H9 (cell line): ENCODE measurements around the gene TNNT2. TPM values are rescaled to one million over a fixed set of nuclear protein-coding genes. Genes with fewer than 3 reads are reported as not detected.

Source experiments
- DNase-seq: peaks from one replicate; pipeline ENCODE4 v3.0.0-alpha.2; 2017
- H2AFZ ChIP-seq: one replicate; pipeline ENCODE4 v1.6.1; 2013; ENCODE audit warnings: mild to moderate bottlenecking, low read length, control low read depth, moderate library complexity
- H2AK5ac ChIP-seq: 2 replicates; pipeline ENCODE4 v1.6.1; 2013; ENCODE audit warnings: low read length, control low read depth, mixed read lengths; ENCODE audit not compliant: insufficient read length
- H2BK120ac ChIP-seq: one replicate; pipeline ENCODE4 v1.6.1; 2013; ENCODE audit warnings: low read depth, mild to moderate bottlenecking, low read length, control low read depth, inconsistent platforms; ENCODE audit not compliant: poor library complexity, severe bottlenecking
- H2BK12ac ChIP-seq: 2 replicates; pipeline ENCODE4 v1.6.1; 2013; ENCODE audit warnings: low read length, control low read depth, mixed read lengths, low read depth; ENCODE audit not compliant: insufficient read length
- H2BK15ac ChIP-seq: 2 replicates; pipeline ENCODE4 v1.6.1; 2013; ENCODE audit warnings: low read depth, low read length, control low read depth
- H2BK20ac ChIP-seq: one replicate; pipeline ENCODE4 v1.6.1; 2013; ENCODE audit warnings: low read depth, mild to moderate bottlenecking, low read length, control low read depth, inconsistent platforms; ENCODE audit not compliant: poor library complexity, severe bottlenecking
- H2BK5ac ChIP-seq: 2 replicates; pipeline ENCODE4 v1.6.1; 2013; ENCODE audit warnings: low read length, control low read depth, mixed read lengths; ENCODE audit not compliant: insufficient read length
- H3K14ac ChIP-seq: 2 replicates; pipeline ENCODE4 v1.6.1; 2013; ENCODE audit warnings: low read length, control low read depth; ENCODE audit not compliant: insufficient read depth
- H3K18ac ChIP-seq: 2 replicates; pipeline ENCODE4 v1.6.1; 2013; ENCODE audit warnings: low read depth, mild to moderate bottlenecking, mixed read lengths, low read length, control low read depth; ENCODE audit not compliant: insufficient read length
- H3K23ac ChIP-seq: 2 replicates; pipeline ENCODE4 v1.6.1; 2013; ENCODE audit warnings: low read length, control low read depth, mixed read lengths, low read depth; ENCODE audit not compliant: insufficient read length
- H3K23me2 ChIP-seq: 2 replicates; pipeline ENCODE4 v1.6.1; 2013; ENCODE audit warnings: low read depth, mild to moderate bottlenecking, mixed read lengths, low read length, control low read depth; ENCODE audit not compliant: insufficient read length, poor library complexity, severe bottlenecking
- H3K27ac ChIP-seq: 2 replicates; pipeline ENCODE4 v1.5.1; 2013; ENCODE audit warnings: low read length, control low read depth, mixed read lengths, low read depth; ENCODE audit not compliant: insufficient read length
- H3K27me3 ChIP-seq: 2 replicates; pipeline ENCODE4 v1.6.1; 2013; ENCODE audit warnings: low read length, control low read depth, inconsistent platforms; ENCODE audit not compliant: insufficient read depth
- H3K4ac ChIP-seq: 2 replicates; pipeline ENCODE4 v1.6.1; 2013; ENCODE audit warnings: low read depth, mild to moderate bottlenecking, control low read depth, inconsistent platforms, low read length, moderate library complexity
- H3K4me1 ChIP-seq: 2 replicates; pipeline ENCODE4 v1.6.1; 2013; ENCODE audit warnings: low read length, control low read depth, inconsistent platforms; ENCODE audit not compliant: insufficient read depth
- H3K4me2 ChIP-seq: 2 replicates; pipeline ENCODE4 v1.6.1; 2013; ENCODE audit warnings: low read length, control low read depth, mixed read lengths; ENCODE audit not compliant: insufficient read length, insufficient read depth
- H3K56ac ChIP-seq: 2 replicates; pipeline ENCODE4 v1.6.1; 2013; ENCODE audit warnings: low read depth, mild to moderate bottlenecking, mixed read lengths, low read length, control low read depth; ENCODE audit not compliant: insufficient read length
- H3K79me1 ChIP-seq: 2 replicates; pipeline ENCODE4 v1.6.1; 2013; ENCODE audit warnings: low read depth, mild to moderate bottlenecking, moderate library complexity, low read length, control low read depth, inconsistent platforms; ENCODE audit not compliant: insufficient read depth, poor library complexity, severe bottlenecking
- H3K79me2 ChIP-seq: 2 replicates; pipeline ENCODE4 v1.6.1; 2013; ENCODE audit warnings: low read length, control low read depth, inconsistent platforms; ENCODE audit not compliant: insufficient read depth
- H3K9ac ChIP-seq: 2 replicates; pipeline ENCODE4 v1.6.1; 2013; ENCODE audit warnings: low read length, control low read depth, mixed read lengths; ENCODE audit not compliant: insufficient read length; ENCODE audit errors: extremely low read depth
- H3K9me3 ChIP-seq: one replicate; pipeline ENCODE4 v1.6.1; 2013; ENCODE audit warnings: low read depth, low read length, inconsistent platforms; ENCODE audit not compliant: control insufficient read depth
- H3T11ph ChIP-seq: one replicate; pipeline ENCODE4 v1.6.1; 2013; ENCODE audit warnings: mild to moderate bottlenecking, low read length, control low read depth, inconsistent platforms
- H4K20me1 ChIP-seq: one replicate; pipeline ENCODE4 v1.6.1; 2013; ENCODE audit not compliant: control insufficient read depth, insufficient read length, insufficient read depth
- H4K5ac ChIP-seq: 2 replicates; pipeline ENCODE4 v1.6.1; 2013; ENCODE audit warnings: low read depth, mild to moderate bottlenecking, mixed read lengths, low read length, control low read depth; ENCODE audit not compliant: insufficient read length
- H4K8ac ChIP-seq: replicated peaks from 2 replicates; pipeline ENCODE4 v1.6.1; 2013; ENCODE audit warnings: low read length, control low read depth, mixed read lengths, low read depth; ENCODE audit not compliant: insufficient read length
- H4K91ac ChIP-seq: 2 replicates; pipeline ENCODE4 v1.6.1; 2013; ENCODE audit warnings: low read depth, mild to moderate bottlenecking, moderate library complexity, mixed read lengths, low read length, control low read depth; ENCODE audit not compliant: insufficient read length
- H3K27ac Mint-ChIP-seq, 3 experiments: 2 replicates in 2 of 3; 3 replicates in 1 of 3; pipeline ENCODE4 v1.8.0; 2020 to 2021; ENCODE audit warnings: mixed read lengths in 3 of 3, mild to moderate bottlenecking in 1 of 3, moderate library complexity in 1 of 3
- H3K27me3 Mint-ChIP-seq: 2 replicates; pipeline ENCODE4 v1.8.0; 2021; ENCODE audit warnings: low read depth, mild to moderate bottlenecking, moderate library complexity, mixed read lengths
- H3K36me3 Mint-ChIP-seq, 3 experiments: 2 replicates in 2 of 3; 3 replicates in 1 of 3; pipeline ENCODE4 v1.8.0; 2020 to 2021; ENCODE audit warnings: low read depth in 3 of 3, mixed read lengths in 3 of 3; ENCODE audit not compliant: insufficient read depth in 1 of 3
- H3K4me1 Mint-ChIP-seq, 2 experiments: 2 replicates each; pipeline ENCODE4 v1.8.0; 2020; ENCODE audit warnings: mixed read lengths in 2 of 2
- H3K4me3 Mint-ChIP-seq, 2 experiments: 2 replicates in 1 of 2; 3 replicates in 1 of 2; pipeline ENCODE4 v1.8.0; 2020 to 2021; ENCODE audit warnings: mild to moderate bottlenecking in 2 of 2, mixed read lengths in 2 of 2, moderate library complexity in 1 of 2
- H3K9me3 Mint-ChIP-seq, 2 experiments: 2 replicates in 1 of 2; 3 replicates in 1 of 2; pipeline ENCODE4 v1.8.0; 2020; ENCODE audit warnings: mild to moderate bottlenecking in 2 of 2, mixed read lengths in 2 of 2, moderate library complexity in 1 of 2
- WGBS: extraction: QIAGEN DNeasy Blood & Tissue Kit; methylation state at CpG from one replicate; pipeline ENCODE4 v1.1.7; 2013; ENCODE audit warnings: missing lambda C conversion rate, low lambda C conversion rate, mixed read lengths; ENCODE audit not compliant: insufficient read length; ENCODE audit errors: extremely low coverage; 5-methylcytosine and 5-hydroxymethylcytosine counted together
- total RNA-seq: library from RNA; stranded (reverse); gene quantifications from 2 replicates; pipeline ENCODE4 v1.2.1, GENCODE V29; 2021
- TF ChIP-seq, protein P1 (sequence below): fragments of 200-600 bp; sonication (generic); conservative IDR thresholded peaks from 3 replicates; pipeline ENCODE4 v1.8.0; 2021; ENCODE audit warnings: antibody characterized with exemption, mild to moderate bottlenecking

Gene TNNT2
- total RNA-seq, 1 experiment from 2014 or later, result 8.6 TPM

- Histone ChIP-seq H3K23me2 (no peaks in the 10 kb centered on the region), H3K14ac (no peak overlapping the region), H4K20me1 (no peaks in the 10 kb centered on the region), H2BK120ac (no peak overlapping the region), H3K23ac (no peak overlapping the region), H2BK20ac (no peak overlapping the region), H3K4me2 (no peak overlapping the region), H3K79me1 (no peaks in the 10 kb centered on the region), H3K79me2 (no peaks in the 10 kb centered on the region), H2BK15ac (no peak overlapping the region), H3K4ac (no peak overlapping the region), H3K27me3 (no peaks in the 10 kb centered on the region), H2BK12ac (no peak overlapping the region), H4K5ac (no peak overlapping the region), H2BK5ac (no peak overlapping the region), H3T11ph (no peak overlapping the region), H3K56ac (no peak overlapping the region), H2AK5ac (no peak overlapping the region), H3K9ac (no peak overlapping the region), H4K91ac (no peak overlapping the region), H3K9me3 (no peaks in the 10 kb centered on the region), H3K4me1 (no peaks in the 10 kb centered on the region), H3K18ac (no peak overlapping the region), H4K8ac (no peak overlapping the region), H3K27ac (no peak overlapping the region), H2AFZ (no peak overlapping the region)
- DNase-seq, result no peak
- no CpG with 5 or more reads among the region's 15 CpGs for WGBS
- peaks cover 6 to 17% of the 10 kb centered on the region in 2 experiments for H3K4me1 Mint-ChIP-seq
- peaks cover 3% of the 10 kb centered on the region for H3K27me3 Mint-ChIP-seq
- H3K27ac Mint-ChIP-seq, result no peak overlapping the region
- no peaks in the 10 kb centered on the region for H3K36me3 Mint-ChIP-seq
- TF ChIP-seq, protein P1, sequence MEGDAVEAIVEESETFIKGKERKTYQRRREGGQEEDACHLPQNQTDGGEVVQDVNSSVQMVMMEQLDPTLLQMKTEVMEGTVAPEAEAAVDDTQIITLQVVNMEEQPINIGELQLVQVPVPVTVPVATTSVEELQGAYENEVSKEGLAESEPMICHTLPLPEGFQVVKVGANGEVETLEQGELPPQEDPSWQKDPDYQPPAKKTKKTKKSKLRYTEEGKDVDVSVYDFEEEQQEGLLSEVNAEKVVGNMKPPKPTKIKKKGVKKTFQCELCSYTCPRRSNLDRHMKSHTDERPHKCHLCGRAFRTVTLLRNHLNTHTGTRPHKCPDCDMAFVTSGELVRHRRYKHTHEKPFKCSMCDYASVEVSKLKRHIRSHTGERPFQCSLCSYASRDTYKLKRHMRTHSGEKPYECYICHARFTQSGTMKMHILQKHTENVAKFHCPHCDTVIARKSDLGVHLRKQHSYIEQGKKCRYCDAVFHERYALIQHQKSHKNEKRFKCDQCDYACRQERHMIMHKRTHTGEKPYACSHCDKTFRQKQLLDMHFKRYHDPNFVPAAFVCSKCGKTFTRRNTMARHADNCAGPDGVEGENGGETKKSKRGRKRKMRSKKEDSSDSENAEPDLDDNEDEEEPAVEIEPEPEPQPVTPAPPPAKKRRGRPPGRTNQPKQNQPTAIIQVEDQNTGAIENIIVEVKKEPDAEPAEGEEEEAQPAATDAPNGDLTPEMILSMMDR, result no peak
- peaks cover 0 to 5% of the 10 kb centered on the region in 2 experiments; a peak in 2 of 5 replicates for H3K9me3 Mint-ChIP-seq
- no peak overlapping the region for H3K4me3 Mint-ChIP-seq
Observed at GRCh38 chr1:201426479-201427310, 49.2 kb upstream of the TNNT2 start.
